Measurements from ENCODE around the gene IRF2BPL.

DNA sequence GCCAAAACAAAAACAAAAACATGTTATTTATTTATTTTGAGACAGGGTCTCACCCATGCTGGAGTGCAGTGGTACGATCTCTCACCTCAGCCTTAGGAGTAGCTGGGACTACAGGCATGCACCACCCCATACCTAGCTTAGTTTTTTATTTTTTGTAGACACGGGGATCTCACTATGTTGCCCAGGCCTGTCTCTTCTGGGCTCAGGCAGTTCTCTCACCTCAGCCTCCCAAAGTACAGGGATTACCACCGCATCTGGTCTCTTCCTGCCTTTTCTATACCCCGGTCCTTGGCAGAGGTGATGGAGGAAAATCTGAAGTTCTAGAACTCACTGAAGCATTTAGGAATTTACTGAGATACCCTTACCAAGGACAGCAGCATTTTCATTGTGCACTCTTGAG lies 6.8 kb upstream of the IRF2BPL start:
- TF ChIP-seq, protein P1, sequence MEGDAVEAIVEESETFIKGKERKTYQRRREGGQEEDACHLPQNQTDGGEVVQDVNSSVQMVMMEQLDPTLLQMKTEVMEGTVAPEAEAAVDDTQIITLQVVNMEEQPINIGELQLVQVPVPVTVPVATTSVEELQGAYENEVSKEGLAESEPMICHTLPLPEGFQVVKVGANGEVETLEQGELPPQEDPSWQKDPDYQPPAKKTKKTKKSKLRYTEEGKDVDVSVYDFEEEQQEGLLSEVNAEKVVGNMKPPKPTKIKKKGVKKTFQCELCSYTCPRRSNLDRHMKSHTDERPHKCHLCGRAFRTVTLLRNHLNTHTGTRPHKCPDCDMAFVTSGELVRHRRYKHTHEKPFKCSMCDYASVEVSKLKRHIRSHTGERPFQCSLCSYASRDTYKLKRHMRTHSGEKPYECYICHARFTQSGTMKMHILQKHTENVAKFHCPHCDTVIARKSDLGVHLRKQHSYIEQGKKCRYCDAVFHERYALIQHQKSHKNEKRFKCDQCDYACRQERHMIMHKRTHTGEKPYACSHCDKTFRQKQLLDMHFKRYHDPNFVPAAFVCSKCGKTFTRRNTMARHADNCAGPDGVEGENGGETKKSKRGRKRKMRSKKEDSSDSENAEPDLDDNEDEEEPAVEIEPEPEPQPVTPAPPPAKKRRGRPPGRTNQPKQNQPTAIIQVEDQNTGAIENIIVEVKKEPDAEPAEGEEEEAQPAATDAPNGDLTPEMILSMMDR (IDR thresholded peaks at IDR 0.05), result no peak
- no peak for TF ChIP-seq POLR2A (IDR thresholded peaks at IDR 0.05)

All from prostate gland (tissue), 2 donors.